ENCODE results near the gene KRT2. TPM values are rescaled to one million over a fixed set of nuclear protein-coding genes. Genes with fewer than 3 reads are reported as not detected.
A peak's percentile ranks its signal among the peaks of the same experiment; 100 is the strongest.

KRT2 gene
- total RNA-seq, 1 experiment from 2014 or later = not detected

DNA sequence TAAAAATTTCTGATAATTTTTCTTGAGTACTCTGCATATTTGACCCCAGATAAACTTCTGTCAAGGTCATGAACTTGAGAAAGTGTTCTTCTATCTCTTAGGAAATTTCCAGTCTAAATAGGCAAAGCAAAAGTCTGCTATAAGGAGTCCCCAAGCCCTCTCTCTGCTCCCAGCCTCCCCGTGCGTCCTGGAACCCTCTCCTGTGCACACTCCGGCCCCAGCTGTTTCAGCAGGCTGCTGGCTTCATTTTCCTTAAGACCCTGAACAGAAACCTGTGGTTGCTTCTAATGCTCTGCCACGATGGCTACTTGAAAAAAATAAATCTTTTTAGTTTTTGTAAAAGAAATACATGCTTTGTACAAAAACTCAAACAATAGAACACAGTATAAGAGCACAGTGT is 14.7 kb downstream of the KRT2 start:
- no TSS peak for BruUV-seq (replicated peaks)
- intact Hi-C loops (cut with micrococcal nuclease) = no loop called here
- H3K9me3 Mint-ChIP-seq (ENCODE audit: unreplicated experiment) = no peaks in the 10 kb centered on the region
- H3K27ac Mint-ChIP-seq (ENCODE audit: low read depth, unreplicated experiment) = no peak overlapping the region
- CTCF ChIA-PET = no interaction called here
- peaks cover 72% of the 10 kb centered on the region for H3K27me3 Mint-ChIP-seq (ENCODE audit: insufficient read depth, unreplicated experiment)
- TF ChIP-seq, protein P1, sequence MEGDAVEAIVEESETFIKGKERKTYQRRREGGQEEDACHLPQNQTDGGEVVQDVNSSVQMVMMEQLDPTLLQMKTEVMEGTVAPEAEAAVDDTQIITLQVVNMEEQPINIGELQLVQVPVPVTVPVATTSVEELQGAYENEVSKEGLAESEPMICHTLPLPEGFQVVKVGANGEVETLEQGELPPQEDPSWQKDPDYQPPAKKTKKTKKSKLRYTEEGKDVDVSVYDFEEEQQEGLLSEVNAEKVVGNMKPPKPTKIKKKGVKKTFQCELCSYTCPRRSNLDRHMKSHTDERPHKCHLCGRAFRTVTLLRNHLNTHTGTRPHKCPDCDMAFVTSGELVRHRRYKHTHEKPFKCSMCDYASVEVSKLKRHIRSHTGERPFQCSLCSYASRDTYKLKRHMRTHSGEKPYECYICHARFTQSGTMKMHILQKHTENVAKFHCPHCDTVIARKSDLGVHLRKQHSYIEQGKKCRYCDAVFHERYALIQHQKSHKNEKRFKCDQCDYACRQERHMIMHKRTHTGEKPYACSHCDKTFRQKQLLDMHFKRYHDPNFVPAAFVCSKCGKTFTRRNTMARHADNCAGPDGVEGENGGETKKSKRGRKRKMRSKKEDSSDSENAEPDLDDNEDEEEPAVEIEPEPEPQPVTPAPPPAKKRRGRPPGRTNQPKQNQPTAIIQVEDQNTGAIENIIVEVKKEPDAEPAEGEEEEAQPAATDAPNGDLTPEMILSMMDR (IDR thresholded peaks at IDR 0.05; ENCODE audit: unreplicated experiment) = no peak
- POLR2A ChIA-PET = no interaction called here
- peaks cover 5% of the 10 kb centered on the region for H3K4me1 Mint-ChIP-seq (ENCODE audit: insufficient read depth, unreplicated experiment)
- DNase-seq (ENCODE audit: unreplicated experiment) = no peak
- peaks cover 5% of the 10 kb centered on the region for H3K36me3 Mint-ChIP-seq (ENCODE audit: insufficient read depth, unreplicated experiment)
- H3K4me3 Mint-ChIP-seq (ENCODE audit: unreplicated experiment) = no peak overlapping the region

DNA sequence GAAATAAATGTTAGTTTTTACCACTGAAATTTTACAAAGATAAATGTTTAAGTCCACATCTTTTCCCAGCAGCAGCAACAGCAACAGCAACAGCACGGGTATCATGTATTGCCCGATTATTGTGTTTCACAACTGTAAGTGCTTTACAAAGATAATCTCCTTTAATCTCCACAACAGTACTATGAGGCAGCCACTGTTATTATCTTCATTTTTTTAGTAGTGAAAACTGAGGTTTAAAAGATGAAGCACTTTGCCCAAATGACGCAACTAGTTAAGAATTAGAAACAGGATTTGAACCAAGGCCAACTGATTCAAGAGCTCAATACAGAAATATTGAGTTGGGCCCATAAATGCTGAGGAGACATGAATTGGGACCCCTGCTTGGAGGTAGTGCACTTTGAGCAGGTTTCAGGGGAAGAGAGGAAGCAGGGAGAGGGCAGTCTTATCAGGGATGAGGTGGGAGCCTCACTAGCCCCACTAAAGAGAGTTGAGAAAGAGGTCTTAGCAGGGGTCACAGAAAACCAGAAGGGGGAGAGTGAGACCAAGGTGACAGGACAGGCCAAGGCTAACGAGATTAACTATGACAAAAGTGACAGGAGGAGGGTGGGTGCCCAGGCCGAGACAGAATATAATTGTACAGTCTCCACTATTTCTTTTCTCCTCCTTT is 15.3 kb downstream of the KRT2 start:
- Mint-ChIP-seq H3K27me3 (ENCODE audit: insufficient read depth, unreplicated experiment) (peaks cover 66% of the 10 kb centered on the region), H3K4me3 (ENCODE audit: unreplicated experiment) (no peak overlapping the region), H3K27ac (ENCODE audit: low read depth, unreplicated experiment) (no peak overlapping the region), H3K4me1 (ENCODE audit: insufficient read depth, unreplicated experiment) (peaks cover 5% of the 10 kb centered on the region), H3K9me3 (ENCODE audit: unreplicated experiment) (no peaks in the 10 kb centered on the region), H3K36me3 (ENCODE audit: insufficient read depth, unreplicated experiment) (peaks cover 5% of the 10 kb centered on the region)
- no TSS peak for BruUV-seq (replicated peaks)
- no peak for DNase-seq (ENCODE audit: unreplicated experiment)
- ChIA-PET CTCF (no interaction called here), POLR2A (no interaction called here)
- intact Hi-C loops (cut with micrococcal nuclease) = no loop called here
- TF ChIP-seq, protein P1 (IDR thresholded peaks at IDR 0.05; ENCODE audit: unreplicated experiment) = no peak

DNA sequence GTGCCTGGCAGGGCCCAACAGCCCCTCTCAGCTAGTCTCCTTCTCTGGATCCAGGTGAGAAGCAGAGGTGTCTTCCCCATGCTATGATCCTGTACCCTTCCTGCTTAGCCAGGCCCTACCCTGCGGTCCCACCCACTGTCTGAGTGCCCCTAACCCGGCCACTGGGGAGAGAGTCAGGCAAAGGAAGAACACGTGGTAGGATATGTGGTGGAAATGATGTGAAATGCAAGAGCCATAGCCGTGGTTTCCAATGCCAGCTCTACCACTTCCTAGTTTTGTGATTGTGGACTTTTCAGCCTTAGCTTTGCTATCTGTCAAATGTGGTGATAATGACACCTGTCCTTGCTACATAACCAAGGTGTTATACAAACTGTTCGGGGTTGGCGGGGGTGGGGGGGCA is 15.8 kb downstream of the KRT2 start:
- intact Hi-C loops (cut with micrococcal nuclease) = no loop called here
- Mint-ChIP-seq H3K27me3 (ENCODE audit: insufficient read depth, unreplicated experiment) (peaks cover 60% of the 10 kb centered on the region), H3K4me3 (ENCODE audit: unreplicated experiment) (no peak overlapping the region), H3K4me1 (ENCODE audit: insufficient read depth, unreplicated experiment) (peaks cover 5% of the 10 kb centered on the region), H3K27ac (ENCODE audit: low read depth, unreplicated experiment) (no peak overlapping the region), H3K36me3 (ENCODE audit: insufficient read depth, unreplicated experiment) (peaks cover 5% of the 10 kb centered on the region), H3K9me3 (ENCODE audit: unreplicated experiment) (no peaks in the 10 kb centered on the region)
- no peak for DNase-seq (ENCODE audit: unreplicated experiment)
- CTCF ChIA-PET = no interaction called here
- TF ChIP-seq, protein P1 (IDR thresholded peaks at IDR 0.05; ENCODE audit: unreplicated experiment) = no peak
- no TSS peak for BruUV-seq (replicated peaks)
- POLR2A ChIA-PET = interaction anchor here (0.6 kb wide), 1 partner anchor 320 kb away, joined by 3 read pairs; no protein-coding TSS in a partner anchor

DNA sequence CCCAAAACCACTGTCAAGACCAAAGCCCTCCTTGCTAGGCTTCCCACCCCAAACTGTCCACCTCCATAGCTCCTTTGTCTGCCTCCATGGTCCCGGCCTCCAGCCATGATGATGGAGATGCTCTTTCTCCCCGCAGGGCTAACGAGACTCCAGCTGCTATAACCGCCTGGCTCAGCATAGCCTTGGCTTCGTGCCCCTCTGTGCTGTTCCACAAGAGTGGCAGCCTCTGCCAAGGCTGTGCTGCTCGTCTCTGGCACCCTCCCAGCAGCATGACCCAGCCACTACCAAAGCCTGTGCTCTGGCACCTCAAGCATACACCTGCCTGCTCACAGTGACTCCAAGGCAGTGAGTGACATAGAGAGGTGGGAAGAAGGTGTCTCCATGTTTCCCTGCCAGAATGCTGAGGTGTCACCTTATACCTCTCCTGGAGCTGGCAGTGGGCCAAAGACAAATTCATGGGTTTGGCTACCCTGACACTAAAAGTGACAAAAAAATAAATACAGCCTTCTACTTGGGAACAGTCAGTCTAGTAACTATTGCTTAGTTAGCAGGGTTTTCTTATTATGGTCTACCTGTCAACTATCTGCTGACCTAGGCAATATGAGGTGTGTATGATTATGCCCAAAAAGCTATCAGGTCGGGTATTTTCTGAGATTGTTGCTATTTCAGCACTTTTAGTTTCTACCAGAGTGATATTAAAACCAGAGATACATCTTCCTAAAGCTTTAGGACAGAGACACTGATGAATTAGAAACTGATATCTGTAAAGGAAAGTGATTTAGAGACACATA is 17.6 kb downstream of the KRT2 start:
- intact Hi-C loops (cut with micrococcal nuclease) = no loop called here
- CTCF ChIA-PET = no interaction called here
- BruUV-seq (replicated peaks) = no TSS peak

More for the DNA sequence above, 17.6 kb downstream of the KRT2 start:
- TF ChIP-seq, protein P1 (IDR thresholded peaks at IDR 0.05; ENCODE audit: unreplicated experiment) = no peak
- H3K36me3 Mint-ChIP-seq (ENCODE audit: insufficient read depth, unreplicated experiment) = peaks cover 5% of the 10 kb centered on the region
- POLR2A ChIA-PET = interaction anchor here (0.7 kb wide), 1 partner anchor 779 kb away, joined by 3 read pairs; no protein-coding TSS in a partner anchor
- H3K27ac Mint-ChIP-seq (ENCODE audit: low read depth, unreplicated experiment) = no peak overlapping the region
- peaks cover 56% of the 10 kb centered on the region for H3K27me3 Mint-ChIP-seq (ENCODE audit: insufficient read depth, unreplicated experiment)
- H3K4me3 Mint-ChIP-seq (ENCODE audit: unreplicated experiment) = no peak overlapping the region
- DNase-seq (ENCODE audit: unreplicated experiment) = peak; percentile 44
- peaks cover 5% of the 10 kb centered on the region for H3K4me1 Mint-ChIP-seq (ENCODE audit: insufficient read depth, unreplicated experiment)
- no peaks in the 10 kb centered on the region for H3K9me3 Mint-ChIP-seq (ENCODE audit: unreplicated experiment)
